Gastrocnemius medialis (tissue), 4 donors: ENCODE results near the gene DNASE1L2.

Experiments used
- CTCF ChIP-seq, 5 experiments: fragments of 450-650 bp in 3 of 5; fragments of 200-600 bp in 2 of 5; sonication (generic) in 2 of 5; IDR thresholded peaks in 4 of 5; conservative IDR thresholded peaks in 1 of 5; 1 replicate in 4 of 5; 2 replicates in 1 of 5; pipeline ENCODE4 v1.5.1; 2016 to 2019; ENCODE audit warnings: antibody characterized with exemption in 5 of 5, mild to moderate bottlenecking in 3 of 5, moderate library complexity in 3 of 5
- POLR2A ChIP-seq, 2 donors: fragments of 450-650 bp; IDR thresholded peaks; one replicate each; pipeline ENCODE4 v1.6.1; 2017; ENCODE audit warnings: antibody characterized with exemption in 2 of 2, mild to moderate bottlenecking in 2 of 2, moderate library complexity in 2 of 2

GRCh38 chr16:2282262-2282661, 46.0 kb downstream of the DNASE1L2 start:
- TF ChIP-seq POLR2A (IDR thresholded peaks at IDR 0.05) (no peak), CTCF (IDR thresholded peaks at IDR 0.05 in 4 of 5, conservative IDR thresholded peaks at IDR 0.05 in 1 of 5) (no peak)
